SK-N-SH (cell line): ENCODE data around the gene COL23A1. TPM values are rescaled to one million over a fixed set of nuclear protein-coding genes. Genes with fewer than 3 reads are reported as not detected.

Experiments used
- CTCF ChIA-PET: fragments of 300-600, 350-600 bp; formaldehyde crosslinking; extraction: SDS; loops from one replicate; lab custom pipeline; 2021; lab: Yijun Ruan, JAX
- POLR2A ChIA-PET: fragments of 350-600 bp; sonication (Branson Sonifier 250); formaldehyde crosslinking; extraction: SDS; loops from one replicate; lab custom pipeline; 2020; ENCODE audit warnings: antibody characterized with exemption, inconsistent platforms; lab: Yijun Ruan, JAX
- DNase-seq: peaks from one replicate; pipeline ENCODE4 v3.0.0; 2012
- H2AFZ ChIP-seq: fragments of 200-600 bp; sonication (generic); 2 replicates; pipeline ENCODE4 v1.8.1; 2016; ENCODE audit warnings: antibody characterized with exemption, mild to moderate bottlenecking, low read depth
- H3F3A ChIP-seq: fragments of 200-600 bp; sonication (generic); replicated peaks from 2 replicates; pipeline ENCODE3; 2016; ENCODE audit warnings: antibody characterized with exemption, mild to moderate bottlenecking; ENCODE audit not compliant: insufficient read depth
- H3K27ac ChIP-seq, 2 experiments: fragments of 200-500 bp in 1 of 2; fragments of 200-600 bp in 1 of 2; sonication (Bioruptor generic) in 1 of 2; sonication (generic), shearing (Covaris generic) in 1 of 2; 2 replicates each; pipeline versions ENCODE4 v1.5.1 to v1.6.1; 2014 to 2016; ENCODE audit warnings: low read depth in 2 of 2, inconsistent platforms in 1 of 2, low read length in 1 of 2, mild to moderate bottlenecking in 1 of 2, mixed read lengths in 1 of 2
- H3K27me3 ChIP-seq: fragments of 200-600 bp; sonication (generic), shearing (Covaris generic); 2 replicates; pipeline ENCODE4 v1.6.1; 2016; ENCODE audit warnings: mixed run types; ENCODE audit not compliant: insufficient read depth
- H3K36me3 ChIP-seq, 2 experiments: fragments of 200-500 bp in 1 of 2; fragments of 200-600 bp in 1 of 2; sonication (Bioruptor generic) in 1 of 2; sonication (generic) in 1 of 2; replicated peaks in 1 of 2; 2 replicates each; pipeline versions ENCODE3 to v1.5.1; 2014 to 2016; ENCODE audit warnings: low read length in 1 of 2, mild to moderate bottlenecking in 1 of 2; ENCODE audit not compliant: insufficient read depth in 2 of 2, control insufficient read depth in 1 of 2
- H3K4me1 ChIP-seq, 2 experiments: fragments of 200-500 bp in 1 of 2; fragments of 200-600 bp in 1 of 2; sonication (Bioruptor generic) in 1 of 2; sonication (generic), shearing (Covaris generic) in 1 of 2; 2 replicates each; pipeline versions ENCODE4 v1.5.1 to v1.6.1; 2014 to 2016; ENCODE audit warnings: low read depth in 1 of 2, low read length in 1 of 2, mixed run types in 1 of 2; ENCODE audit not compliant: insufficient read depth in 2 of 2, control insufficient read depth in 1 of 2
- H3K4me2 ChIP-seq: fragments of 200-600 bp; sonication (generic), shearing (Covaris generic); 2 replicates; pipeline ENCODE4 v1.6.1; 2017; ENCODE audit warnings: mixed run types
- H3K4me3 ChIP-seq, 2 experiments: fragments of 200-500 bp in 1 of 2; fragments of 200-600 bp in 1 of 2; sonication (Bioruptor generic) in 1 of 2; sonication (generic), shearing (Covaris generic) in 1 of 2; 2 replicates each; pipeline versions ENCODE4 v1.5.1 to v1.8.1; 2014 to 2016; ENCODE audit warnings: low read depth in 2 of 2, inconsistent platforms in 1 of 2, low read length in 1 of 2, mild to moderate bottlenecking in 1 of 2, mixed read lengths in 1 of 2, moderate library complexity in 1 of 2
- H3K79me2 ChIP-seq: fragments of 200-600 bp; sonication (generic); 2 replicates; pipeline ENCODE4 v1.8.1; 2017; ENCODE audit warnings: mild to moderate bottlenecking; ENCODE audit not compliant: insufficient read depth
- H3K9ac ChIP-seq: fragments of 200-600 bp; sonication (generic); 2 replicates; pipeline ENCODE4 v1.6.1; 2017; ENCODE audit warnings: mixed run types
- H3K9me2 ChIP-seq: fragments of 200-600 bp; sonication (generic); 2 replicates; pipeline ENCODE4 v1.6.1; 2017; ENCODE audit warnings: mixed run types
- H3K9me3 ChIP-seq: fragments of 200-600 bp; sonication (generic); 2 replicates; pipeline ENCODE4 v1.6.1; 2017; ENCODE audit warnings: mixed run types, mild to moderate bottlenecking, moderate library complexity
- H4K20me1 ChIP-seq: fragments of 200-600 bp; sonication (generic); 2 replicates; pipeline ENCODE4 v1.6.1; 2017; ENCODE audit warnings: mild to moderate bottlenecking, mixed run types; ENCODE audit not compliant: insufficient read depth
- EP300 ChIP-seq, 2 experiments: IDR thresholded peaks; 2 replicates each; pipeline versions ENCODE4 v1.4.0 to v1.6.1; 2012; ENCODE audit warnings: borderline replicate concordance in 1 of 2, low read depth in 1 of 2, low read length in 1 of 2
- IRF3 ChIP-seq: fragments of 150-350 bp; IDR thresholded peaks from 2 replicates; pipeline ENCODE4 v1.6.1; 2016; ENCODE audit warnings: mild to moderate bottlenecking, low read depth, low read length
- MXI1 ChIP-seq: IDR thresholded peaks from 2 replicates; pipeline ENCODE4 v1.6.1; 2012; ENCODE audit warnings: mild to moderate bottlenecking, low read depth, low read length, improper control_type of control experiment
- NFIC ChIP-seq: IDR thresholded peaks from 2 replicates; pipeline ENCODE4 v1.4.0; 2012; ENCODE audit warnings: borderline replicate concordance
- NRF1 ChIP-seq: IDR thresholded peaks from 2 replicates; pipeline ENCODE4 v1.6.1; 2012; ENCODE audit warnings: low read depth, mild to moderate bottlenecking, low read length
- REST ChIP-seq: IDR thresholded peaks from 2 replicates; pipeline ENCODE4 v1.6.1; 2012; ENCODE audit warnings: mild to moderate bottlenecking, low read depth, low read length, moderate library complexity
- RXRA ChIP-seq: IDR thresholded peaks from 2 replicates; pipeline ENCODE4 v1.4.0; 2012; ENCODE audit warnings: low read depth, mild to moderate bottlenecking, borderline replicate concordance
- SIN3A ChIP-seq: IDR thresholded peaks from 2 replicates; pipeline ENCODE4 v1.6.1; 2012; ENCODE audit warnings: low read depth, mild to moderate bottlenecking, low read length, moderate library complexity, borderline replicate concordance
- SMC3 ChIP-seq: IDR thresholded peaks from 2 replicates; pipeline ENCODE4 v1.6.1; 2012; ENCODE audit warnings: low read depth, low read length, improper control_type of control experiment
- USF1 ChIP-seq: IDR thresholded peaks from 2 replicates; pipeline ENCODE4 v1.4.0; 2012; ENCODE audit warnings: low read depth, borderline replicate concordance
- WGBS: methylation state at CpG from one replicate; pipeline ENCODE4 v1.1.6; 2017; ENCODE audit warnings: low lambda C conversion rate; 5-methylcytosine and 5-hydroxymethylcytosine counted together
- polyA plus RNA-seq, 3 experiments: library from polyadenylated mRNA; depleted of rRNA; stranded (reverse); fragments of >200 nt; gene quantifications; 2 replicates each; pipeline ENCODE4 v1.2.3, GENCODE V29; 2012
- TF ChIP-seq, protein P1 (sequence below): IDR thresholded peaks from 2 replicates; pipeline ENCODE4; 2012

Gene COL23A1
- polyA plus RNA-seq, 1 of the 3 experiments (the other 2 are of a cell fraction): 0.10 TPM

DNA sequence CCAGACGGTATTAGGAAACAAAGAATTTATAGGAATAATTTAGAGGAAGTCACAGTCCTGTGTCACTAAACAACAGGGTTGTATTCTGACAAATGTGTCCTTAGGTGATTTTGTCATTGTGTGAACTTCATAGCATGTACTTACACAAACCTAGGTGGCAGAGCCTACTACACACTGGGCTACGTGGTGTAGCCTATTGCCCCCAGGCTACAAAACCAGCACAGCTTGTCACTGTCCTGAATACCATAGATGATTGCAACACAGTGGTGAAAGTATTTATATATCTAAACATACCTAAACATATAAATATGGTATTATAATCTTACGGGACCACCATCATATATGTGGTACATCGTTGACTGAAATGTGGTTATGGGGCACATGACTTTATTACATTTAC lies 69.3 kb downstream of the COL23A1 start:
- no peaks in the 10 kb centered on the region for H3K36me3 ChIP-seq
- no peak overlapping the region for H3K4me2 ChIP-seq
- no peaks in the 10 kb centered on the region for H3F3A ChIP-seq
- H3K9me2 ChIP-seq: no peaks in the 10 kb centered on the region
- no peaks in the 10 kb centered on the region for H4K20me1 ChIP-seq
- H3K27ac ChIP-seq: no peak overlapping the region
- no peak for TF ChIP-seq EP300 (IDR thresholded peaks at IDR 0.05; ENCODE audit: borderline replicate concordance in 1 of 2, low read depth in 1 of 2, low read length in 1 of 2)
- no peak for TF ChIP-seq REST
- no peak overlapping the region for H3K9ac ChIP-seq
- no peak for DNase-seq
- H2AFZ ChIP-seq: no peak overlapping the region
- H3K4me1 ChIP-seq: peaks cover 0 to 13% of the 10 kb centered on the region in 2 experiments; a peak in 1 of 4 replicates
- CTCF ChIA-PET: interaction anchor here (0.6 to 1.0 kb wide), 2 partner anchors 23 to 70 kb away, joined by 3 read pairs; partner anchors contain the start of gene COL23A1
- no peaks in the 10 kb centered on the region for H3K27me3 ChIP-seq
- WGBS: 52% methylated on average over 4 of the region's 4 CpGs
- H3K9me3 ChIP-seq: peaks cover 3% of the 10 kb centered on the region; the same call in 1 of the 2 replicates
- POLR2A ChIA-PET: no interaction called here
- no peak overlapping the region for H3K4me3 ChIP-seq
- no peaks in the 10 kb centered on the region for H3K79me2 ChIP-seq

GRCh38 chr5:178519804-178520203 lies 70.4 kb downstream of the COL23A1 start:
- 72% methylated on average over 2 of the region's 2 CpGs for WGBS

GRCh38 chr5:178519155-178519554 lies 71.0 kb downstream of the COL23A1 start:
- H2AFZ ChIP-seq: no peak overlapping the region
- DNase-seq: no peak
- no peak overlapping the region for H3K27ac ChIP-seq
- peaks cover 3% of the 10 kb centered on the region; the same call in 1 of the 2 replicates for H3K9me3 ChIP-seq
- TF ChIP-seq SMC3: no peak
- TF ChIP-seq, protein P1, sequence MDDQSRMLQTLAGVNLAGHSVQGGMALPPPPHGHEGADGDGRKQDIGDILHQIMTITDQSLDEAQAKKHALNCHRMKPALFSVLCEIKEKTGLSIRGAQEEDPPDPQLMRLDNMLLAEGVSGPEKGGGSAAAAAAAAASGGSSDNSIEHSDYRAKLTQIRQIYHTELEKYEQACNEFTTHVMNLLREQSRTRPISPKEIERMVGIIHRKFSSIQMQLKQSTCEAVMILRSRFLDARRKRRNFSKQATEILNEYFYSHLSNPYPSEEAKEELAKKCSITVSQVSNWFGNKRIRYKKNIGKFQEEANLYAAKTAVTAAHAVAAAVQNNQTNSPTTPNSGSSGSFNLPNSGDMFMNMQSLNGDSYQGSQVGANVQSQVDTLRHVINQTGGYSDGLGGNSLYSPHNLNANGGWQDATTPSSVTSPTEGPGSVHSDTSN: no peak
- TF ChIP-seq MXI1: no peak
- no peak for TF ChIP-seq NRF1
- no peak for TF ChIP-seq NFIC
- no peak for TF ChIP-seq IRF3
- no peak for TF ChIP-seq USF1
- no peak for TF ChIP-seq SIN3A
- TF ChIP-seq, all 33 proteins: peak for 0
- CTCF ChIA-PET: no interaction called here
- Histone ChIP-seq H3K4me1 (peaks cover 0 to 19% of the 10 kb centered on the region in 2 experiments; a peak in 1 of 4 replicates), H3K4me3 (no peak overlapping the region), H3F3A (no peaks in the 10 kb centered on the region), H3K9ac (no peak overlapping the region), H3K27me3 (no peaks in the 10 kb centered on the region), H3K9me2 (no peaks in the 10 kb centered on the region), H3K36me3 (no peaks in the 10 kb centered on the region), H4K20me1 (no peaks in the 10 kb centered on the region), H3K4me2 (no peak overlapping the region), H3K79me2 (no peaks in the 10 kb centered on the region)
- POLR2A ChIA-PET: no interaction called here
- WGBS: 39% methylated on average over 4 of the region's 6 CpGs

More at GRCh38 chr5:178519804-178520203, 70.4 kb downstream of the COL23A1 start:
- ChIA-PET POLR2A (no interaction called here), CTCF (no interaction called here)
- H2AFZ ChIP-seq: no peak overlapping the region
- H3K27me3 ChIP-seq: no peaks in the 10 kb centered on the region
- no peak overlapping the region for H3K4me3 ChIP-seq
- peaks cover 3% of the 10 kb centered on the region; the same call in 1 of the 2 replicates for H3K9me3 ChIP-seq
- TF ChIP-seq RXRA: no peak
- DNase-seq: no peak
- H3K9ac ChIP-seq: no peak overlapping the region
- no peaks in the 10 kb centered on the region for H3K36me3 ChIP-seq
- H3K79me2 ChIP-seq: no peaks in the 10 kb centered on the region
- no peaks in the 10 kb centered on the region for H3K9me2 ChIP-seq
- H3K27ac ChIP-seq: no peak overlapping the region
- no peaks in the 10 kb centered on the region for H4K20me1 ChIP-seq
- peaks cover 0 to 21% of the 10 kb centered on the region in 2 experiments; a peak in 1 of 4 replicates for H3K4me1 ChIP-seq
- no peaks in the 10 kb centered on the region for H3F3A ChIP-seq
- H3K4me2 ChIP-seq: no peak overlapping the region
